Prostate gland (tissue), 2 donors: Measurements from ENCODE around the gene WDR20. TPM values are rescaled to one million over a fixed set of nuclear protein-coding genes. Genes with fewer than 3 reads are reported as not detected.

Source experiments
- DNase-seq: peaks from one replicate; pipeline ENCODE4 v3.0.0-alpha.2; 2019; ENCODE audit warnings: low spot score
- H3K27ac ChIP-seq, 2 donors: fragments of 200-600 bp; sonication (generic); 2 replicates each; pipeline ENCODE4 v1.5.1; 2017 to 2019
- H3K27me3 ChIP-seq: fragments of 200-600 bp; sonication (generic); replicated peaks from 2 replicates; pipeline ENCODE4 v1.5.1; 2019; ENCODE audit not compliant: insufficient read depth
- H3K36me3 ChIP-seq, 2 donors: fragments of 200-600 bp; sonication (generic); 1 replicate in 1 of 2; 2 replicates in 1 of 2; pipeline versions ENCODE4 v1.5.1 to v1.8.1; 2017 to 2019
- H3K4me1 ChIP-seq: fragments of 200-600 bp; sonication (generic); replicated peaks from 2 replicates; pipeline ENCODE4 v1.5.1; 2019
- H3K4me3 ChIP-seq, 2 donors: fragments of 200-600 bp; sonication (generic); 2 replicates each; pipeline ENCODE4 v1.5.1; 2017 to 2019
- H3K9me3 ChIP-seq: fragments of 200-600 bp; sonication (generic); 2 replicates; pipeline ENCODE4 v1.5.1; 2017
- CTCF ChIP-seq, 4 experiments: fragments of 200-600 bp in 2 of 4; fragments of 450-650 bp in 2 of 4; sonication (generic) in 2 of 4; IDR thresholded peaks; 1 replicate in 3 of 4; 2 replicates in 1 of 4; pipeline ENCODE4 v1.5.1; 2016 to 2019; ENCODE audit warnings: antibody characterized with exemption in 4 of 4, mild to moderate bottlenecking in 2 of 4, moderate library complexity in 2 of 4
- POLR2A ChIP-seq: fragments of 450-650 bp; IDR thresholded peaks from one replicate; pipeline ENCODE4 v1.6.1; 2016; ENCODE audit warnings: antibody characterized with exemption, mild to moderate bottlenecking
- POLR2AphosphoS5 ChIP-seq: sonication (generic); formaldehyde crosslinking; IDR thresholded peaks from one replicate; pipeline ENCODE4 v1.6.1; 2017; ENCODE audit warnings: antibody characterized with exemption
- WGBS: methylation state at CpG from one replicate; pipeline ENCODE4 v1.1.5; 2018; 5-methylcytosine and 5-hydroxymethylcytosine counted together
- intact Hi-C: fragments of 100-400 bp; cut with DNase I; formaldehyde crosslinking; loops from one replicate; pipeline ENCODE4 v1.14.2; 2022
- total RNA-seq, 2 donors: library from RNA; depleted of rRNA; stranded (reverse); fragments of >200 nt; gene quantifications; one replicate each; pipeline ENCODE4 v1.1.0, GENCODE V29; 2016

Gene WDR20
- total RNA-seq, 2 donors from 2014 or later: 36.6 to 38.6 TPM

- WGBS: 67% methylated on average over 9 of the region's 9 CpGs
- no peaks in the 10 kb centered on the region for H3K4me1 ChIP-seq
- TF ChIP-seq CTCF (IDR thresholded peaks at IDR 0.05) (no peak), POLR2A (no peak), POLR2AphosphoS5 (no peak)
- H3K36me3 ChIP-seq: no peaks in the 10 kb centered on the region
- no peaks in the 10 kb centered on the region for H3K27me3 ChIP-seq
- no peak overlapping the region for H3K4me3 ChIP-seq
- peak overlapping the region; percentile 3 to 43 for H3K27ac ChIP-seq
- intact Hi-C loops: no loop called here
- DNase-seq: no peak
- no peaks in the 10 kb centered on the region for H3K9me3 ChIP-seq
These were observed 115.9 kb downstream of the WDR20 start for GRCh38 chr14:102255401-102256190.

- DNase-seq: no peak
- H3K36me3 ChIP-seq: no peaks in the 10 kb centered on the region
- H3K27me3 ChIP-seq: no peaks in the 10 kb centered on the region
- 37% methylated on average over 9 of the region's 9 CpGs for WGBS
- H3K27ac ChIP-seq: no peak overlapping the region
- TF ChIP-seq CTCF (IDR thresholded peaks at IDR 0.05) (no peak), POLR2A (no peak), POLR2AphosphoS5 (no peak)
- no peak overlapping the region for H3K4me3 ChIP-seq
- no peaks in the 10 kb centered on the region for H3K9me3 ChIP-seq
- no peaks in the 10 kb centered on the region for H3K4me1 ChIP-seq
- intact Hi-C loops: no loop called here
These were observed 117.0 kb downstream of the WDR20 start for GRCh38 chr14:102256716-102257115.

GRCh38 chr14:102258136-102258535 is 118.4 kb downstream of the WDR20 start:
- H3K36me3 ChIP-seq: no peaks in the 10 kb centered on the region
- TF ChIP-seq POLR2A (no peak), CTCF (IDR thresholded peaks at IDR 0.05) (no peak), POLR2AphosphoS5 (no peak)
- 95% methylated on average over 6 of the region's 6 CpGs for WGBS
- no peaks in the 10 kb centered on the region for H3K27me3 ChIP-seq
- no peak overlapping the region for H3K4me3 ChIP-seq
- no peak overlapping the region for H3K27ac ChIP-seq
- no peaks in the 10 kb centered on the region for H3K4me1 ChIP-seq
- H3K9me3 ChIP-seq: no peaks in the 10 kb centered on the region
- intact Hi-C loops: no loop called here
- no peak for DNase-seq

Other genes starting within 250 kb of the WDR20 start
- 100 to 1,000 TPM; 366 to 616 TPM for gene DYNC1H1, start 175.3 kb upstream of the WDR20 start, total RNA-seq
- gene HSP90AA1, start 52.9 kb upstream of the WDR20 start, total RNA-seq: 100 to 1,000 TPM; 423 to 540 TPM
- gene MOK, start 165.3 kb downstream of the WDR20 start, total RNA-seq: 10 to 100 TPM; 17.8 to 95.5 TPM
- 10 to 100 TPM; 11.7 to 33.8 TPM for gene ZNF839, start 179.8 kb downstream of the WDR20 start, total RNA-seq
- 10 to 100 TPM; 36.2 to 40.8 TPM for gene CINP, start 223.0 kb downstream of the WDR20 start, total RNA-seq
- 10 to 100 TPM; 12.9 to 45.0 TPM for gene TECPR2, start 223.0 kb downstream of the WDR20 start, total RNA-seq